NAMALWA (cell line): Measurements from ENCODE around the gene CHST15.
"Not testable (repeated sequence)": the region's sequence is repeated elsewhere in the genome, so short reads cannot be mapped to it uniquely, and the experiment has no call there.

Source experiments
- DNase-seq: peaks from one replicate; pipeline ENCODE4 v3.0.0-alpha.2; 2015; ENCODE audit warnings: low spot score

The CHST15 gene

DNA sequence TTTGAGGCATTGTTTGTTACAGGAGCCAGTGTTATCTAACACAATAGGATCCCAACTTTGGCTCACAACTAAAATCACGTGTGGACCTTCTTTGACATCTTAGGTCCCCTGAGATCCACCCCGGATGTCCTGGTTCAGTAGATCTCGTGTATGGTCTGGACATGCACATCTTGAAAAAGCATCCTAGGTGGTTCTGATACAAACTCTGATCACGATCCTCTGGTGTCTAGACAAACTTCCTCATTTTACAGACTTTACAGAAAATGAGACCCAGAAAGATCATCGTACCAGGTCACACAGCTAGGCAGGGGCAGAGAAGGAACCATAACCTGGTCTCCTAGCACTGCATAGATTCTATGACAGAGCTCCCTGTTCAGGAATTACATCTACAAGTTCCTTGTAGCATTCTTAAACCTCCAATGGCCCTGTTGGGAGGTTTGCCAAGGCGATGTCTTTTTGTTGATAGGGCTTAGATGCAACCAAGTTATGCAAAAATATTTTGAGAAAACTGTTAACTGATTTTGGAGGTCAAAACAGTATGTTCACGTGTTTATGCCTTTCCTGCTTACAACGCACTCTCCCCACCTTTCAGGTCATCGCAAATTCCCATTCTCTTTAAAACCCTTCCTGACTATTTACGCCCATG lies 30.8 kb upstream of the CHST15 start:
- DNase-seq = peak; percentile 70

DNA sequence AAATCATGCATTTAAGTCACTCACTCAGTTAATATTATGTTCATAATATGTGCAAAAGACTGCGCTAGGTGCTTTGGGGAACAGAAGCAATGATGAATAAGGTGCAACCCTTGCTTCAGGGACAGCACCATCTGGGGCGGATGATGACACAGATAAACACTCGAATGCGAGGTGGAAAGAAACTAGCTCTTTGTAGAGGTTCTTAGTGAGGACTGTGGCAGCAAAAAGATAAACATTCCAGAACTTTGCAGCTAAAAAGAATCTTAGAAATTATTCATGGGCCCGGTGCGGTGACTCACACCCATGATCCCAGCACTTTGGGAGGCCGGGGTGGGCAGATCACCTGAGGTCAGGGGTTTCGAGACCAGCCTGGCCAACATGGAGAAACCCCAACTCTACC lies 29.8 kb upstream of the CHST15 start:
- no peak for DNase-seq

DNA sequence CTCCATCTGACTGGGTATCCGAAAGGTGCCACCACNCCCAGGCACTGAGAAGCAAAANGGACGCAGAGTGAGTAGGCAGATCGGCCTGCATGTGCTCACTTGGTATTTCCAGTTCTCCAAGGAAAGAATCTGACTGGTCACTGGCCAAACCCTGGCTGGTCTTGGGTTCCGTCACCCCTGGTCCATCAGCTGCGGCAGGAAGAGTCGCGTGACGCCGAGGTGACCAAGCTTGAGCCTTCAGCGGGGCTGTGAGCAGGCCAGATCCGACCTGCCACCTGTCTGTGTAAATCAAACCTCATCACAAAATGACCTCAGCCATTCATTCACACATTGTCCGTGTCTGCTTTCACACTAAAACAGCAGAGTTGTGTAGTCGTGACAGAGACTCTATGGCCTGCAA lies 28.8 kb upstream of the CHST15 start:
- DNase-seq = no peak

DNA sequence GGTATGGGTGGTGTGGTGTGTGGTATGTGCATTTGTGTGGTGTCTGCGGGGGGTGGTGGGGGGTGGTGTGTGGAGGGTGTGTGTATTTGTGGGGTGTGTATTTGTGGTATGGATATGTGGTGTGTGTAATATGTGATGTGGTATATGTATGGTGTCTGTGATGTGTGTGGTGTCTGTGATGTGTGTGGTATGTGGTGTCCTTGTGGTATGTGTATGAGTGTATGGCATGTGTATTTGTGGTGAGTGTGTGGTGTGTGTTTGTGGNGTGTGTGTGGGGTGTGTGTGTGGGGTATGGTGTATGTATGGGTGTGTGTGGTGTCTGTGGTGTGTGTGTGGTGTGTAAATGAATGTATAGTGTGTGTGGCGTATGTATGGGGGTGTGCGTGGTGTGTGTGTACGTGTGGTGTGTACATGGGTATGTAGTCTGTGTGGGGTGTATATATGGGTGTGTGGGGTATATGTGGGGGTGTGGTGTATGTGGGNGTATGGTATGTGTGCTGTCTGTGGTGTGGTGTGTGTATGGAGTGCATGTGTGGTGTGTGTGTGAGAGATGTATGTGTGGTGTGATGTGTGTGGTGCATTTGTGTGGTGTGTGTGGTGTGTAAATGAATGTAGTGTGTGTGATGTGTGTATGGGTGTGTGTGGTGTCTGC lies 27.1 kb upstream of the CHST15 start:
- DNase-seq = no peak

DNA sequence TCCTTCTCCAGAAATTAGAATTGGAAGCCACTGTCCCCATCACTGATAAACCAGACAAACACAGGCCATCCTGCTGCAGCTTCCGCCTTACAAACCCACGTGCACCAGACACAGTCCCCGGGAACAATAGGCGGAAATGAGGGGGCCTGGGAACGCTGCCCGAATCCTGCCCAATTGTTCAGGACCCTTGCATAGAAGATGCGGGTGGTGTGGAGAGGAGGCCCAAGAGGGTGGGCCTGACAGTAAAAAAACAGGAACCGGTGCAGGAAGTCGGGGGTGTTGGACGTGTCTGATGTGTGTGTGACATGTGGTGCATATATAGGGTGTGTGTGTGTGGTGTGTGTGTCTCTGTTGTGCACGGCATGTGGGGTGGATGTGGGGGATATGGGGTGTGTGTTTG lies 26.5 kb upstream of the CHST15 start:
- DNase-seq = no peak

GRCh38 chr10:124119216-124119615 lies 25.8 kb upstream of the CHST15 start:
- DNase-seq = no peak

DNA sequence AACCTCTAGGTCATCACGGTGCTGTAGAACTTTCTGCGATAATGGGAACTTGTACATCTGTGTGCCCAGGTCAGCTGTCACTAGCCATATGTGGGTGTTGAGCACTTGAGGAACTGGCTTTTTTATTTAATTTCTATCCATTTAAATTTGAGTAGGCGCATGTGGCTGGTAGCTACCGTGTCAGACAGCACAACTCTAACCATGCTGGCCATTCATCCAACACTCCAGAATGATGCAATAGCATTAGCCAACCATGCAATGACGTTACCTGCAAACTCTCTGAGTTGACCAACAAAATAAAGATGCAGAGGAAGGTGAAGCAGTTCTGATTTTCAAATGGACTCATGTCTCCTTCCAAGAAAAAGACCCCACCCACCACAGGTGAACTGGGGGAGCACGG lies 24.4 kb upstream of the CHST15 start:
- no peak for DNase-seq

DNA sequence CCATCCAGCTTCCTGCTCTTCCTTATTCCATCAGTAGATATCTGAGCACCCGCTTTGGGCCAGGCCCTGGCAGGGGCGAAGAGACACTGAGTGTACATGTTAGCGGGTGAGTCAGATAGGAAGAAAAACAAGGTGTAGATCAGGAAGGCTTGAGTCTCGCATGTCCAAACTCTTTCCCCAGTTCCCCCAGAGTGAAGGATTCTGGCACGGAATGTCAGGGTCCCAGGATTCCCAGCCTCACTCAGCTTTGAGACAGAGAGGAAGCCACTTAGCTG lies 24.1 kb upstream of the CHST15 start:
- no peak for DNase-seq

- DNase-seq = no peak
Observed at GRCh38 chr10:124116771-124117510, 23.5 kb upstream of the CHST15 start.

DNA sequence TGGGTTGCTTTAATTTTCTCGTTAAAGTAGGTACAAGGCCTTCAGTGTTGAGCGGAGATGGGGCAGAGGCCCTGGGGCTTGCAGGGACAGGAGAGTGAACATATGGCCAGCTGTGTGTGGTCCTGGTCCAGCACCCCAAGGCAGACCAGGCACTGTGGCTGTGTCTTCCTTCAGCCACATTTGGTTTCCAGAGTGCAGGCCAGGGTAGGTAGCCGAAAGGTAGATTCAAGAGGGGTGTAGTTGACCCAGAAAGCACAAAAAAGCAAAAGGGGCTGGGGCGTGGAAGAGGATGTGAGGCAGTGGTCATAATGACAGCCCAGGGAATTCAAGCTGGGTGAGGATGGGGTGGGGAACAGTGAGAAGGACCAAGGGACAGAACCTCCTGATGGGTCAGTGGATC lies 21.3 kb upstream of the CHST15 start:
- DNase-seq = no peak

GRCh38 chr10:124112891-124113580 lies 19.6 kb upstream of the CHST15 start:
- DNase-seq = no peak

DNA sequence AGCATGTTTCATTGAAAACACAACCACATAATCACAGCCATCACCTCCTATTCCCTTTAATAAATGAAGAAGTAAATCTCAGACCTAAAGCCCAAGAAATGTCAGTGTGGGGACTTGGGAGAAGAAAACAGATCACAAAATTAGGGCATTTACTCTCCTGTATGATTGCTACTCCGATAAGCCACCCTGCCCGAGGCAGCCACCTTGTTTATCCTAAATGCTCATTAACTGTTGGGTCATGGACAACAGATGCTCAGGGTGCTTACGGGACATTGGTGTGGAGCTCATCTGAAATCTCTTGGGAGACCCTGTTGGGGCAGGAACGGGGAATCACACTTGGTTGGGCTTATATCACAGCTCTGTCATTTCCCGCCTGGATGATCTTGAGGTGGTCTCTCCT lies 17.5 kb upstream of the CHST15 start:
- no peak for DNase-seq

GRCh38 chr10:124109261-124109660 lies 15.9 kb upstream of the CHST15 start:
- DNase-seq = no peak

- DNase-seq = no peak
Observed at GRCh38 chr10:124107072-124107471, 13.7 kb upstream of the CHST15 start.

DNA sequence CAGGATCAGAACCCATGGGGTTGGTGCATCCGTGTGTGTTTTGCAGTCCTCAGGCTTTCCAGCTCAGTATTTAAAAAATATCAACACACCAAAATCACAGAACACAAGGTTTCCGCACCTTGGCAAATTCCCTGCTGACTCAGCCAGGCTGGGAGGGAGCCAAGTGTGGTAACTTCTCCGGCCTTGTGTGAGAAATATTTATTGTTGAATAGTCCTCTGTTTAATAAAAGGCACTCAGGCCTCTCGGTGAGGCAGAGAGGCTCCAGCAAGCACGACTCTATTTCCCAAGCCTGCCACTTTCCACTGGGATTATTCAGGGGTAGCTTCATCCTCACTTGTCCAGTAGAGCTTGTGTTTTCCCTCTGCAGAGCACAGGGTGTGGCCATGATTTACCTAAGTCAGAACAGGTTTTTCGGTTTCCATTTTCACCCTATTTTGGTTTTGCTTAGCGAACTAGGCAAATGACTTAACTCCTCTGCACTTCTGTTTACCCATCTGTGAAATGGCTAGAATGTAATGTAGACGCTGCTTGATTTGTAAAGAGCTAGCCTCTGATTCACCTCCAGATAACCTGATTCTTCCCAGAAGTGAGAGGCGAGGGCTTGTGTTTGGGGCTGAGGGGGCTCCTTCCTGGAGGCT lies 13.0 kb upstream of the CHST15 start:
- peak; percentile 75 for DNase-seq

GRCh38 chr10:124105594-124105993 lies 12.2 kb upstream of the CHST15 start:
- DNase-seq = peak; percentile 61

DNA sequence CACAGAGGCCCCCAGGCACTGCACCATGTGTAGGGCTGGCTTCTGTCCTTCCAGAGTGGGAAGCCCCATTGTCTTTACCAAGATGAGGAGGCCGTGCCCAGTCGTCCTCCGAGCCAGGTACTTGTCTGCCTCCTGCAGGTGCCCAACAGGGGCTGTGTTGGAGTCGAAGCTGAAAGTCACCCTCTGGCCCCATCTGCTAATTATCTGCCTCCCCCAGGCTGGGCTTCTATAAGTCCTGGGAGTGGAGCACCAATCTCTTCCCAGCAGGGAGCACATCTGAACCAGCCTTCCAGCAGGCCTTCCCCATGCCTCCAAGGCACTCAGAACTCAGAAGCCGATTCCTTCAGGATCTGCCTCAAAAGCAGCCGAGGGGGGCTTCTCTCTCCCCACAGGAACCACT lies 11.6 kb upstream of the CHST15 start:
- DNase-seq = no peak

DNA sequence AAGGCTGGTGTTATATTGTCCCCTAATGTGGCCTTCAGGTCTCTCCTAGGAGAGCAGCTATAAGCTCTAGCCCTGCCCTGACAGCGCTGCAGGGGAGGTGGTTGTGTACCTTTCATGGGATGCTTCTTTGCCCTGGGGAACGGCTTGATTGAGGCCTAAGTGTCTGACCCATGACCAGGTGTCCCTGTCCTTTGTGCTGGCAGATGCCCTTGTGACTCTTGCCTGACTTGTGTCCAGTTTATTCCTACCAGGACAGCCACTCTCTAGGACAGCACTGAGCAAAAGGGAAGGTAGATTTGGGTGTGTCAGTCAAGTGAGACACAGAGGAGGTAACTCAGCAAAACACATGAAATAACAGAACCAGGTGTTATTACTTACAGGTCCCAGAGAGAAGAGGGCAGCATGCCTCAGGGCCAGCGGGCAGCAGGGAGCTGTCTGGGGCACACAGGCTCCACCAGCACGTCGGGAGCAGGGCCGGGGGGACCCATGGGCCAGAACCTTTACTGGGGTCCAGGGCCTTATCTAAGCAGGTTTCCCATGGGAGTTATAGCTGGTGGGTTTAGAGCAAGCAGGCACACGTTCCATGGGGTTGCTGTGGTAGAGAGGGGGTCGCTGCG lies 10.7 kb upstream of the CHST15 start:
- no peak for DNase-seq

GRCh38 chr10:124101351-124101750 lies 8.0 kb upstream of the CHST15 start:
- DNase-seq = no peak

GRCh38 chr10:124100651-124101050 lies 7.3 kb upstream of the CHST15 start:
- not testable (repeated sequence) for DNase-seq

DNA sequence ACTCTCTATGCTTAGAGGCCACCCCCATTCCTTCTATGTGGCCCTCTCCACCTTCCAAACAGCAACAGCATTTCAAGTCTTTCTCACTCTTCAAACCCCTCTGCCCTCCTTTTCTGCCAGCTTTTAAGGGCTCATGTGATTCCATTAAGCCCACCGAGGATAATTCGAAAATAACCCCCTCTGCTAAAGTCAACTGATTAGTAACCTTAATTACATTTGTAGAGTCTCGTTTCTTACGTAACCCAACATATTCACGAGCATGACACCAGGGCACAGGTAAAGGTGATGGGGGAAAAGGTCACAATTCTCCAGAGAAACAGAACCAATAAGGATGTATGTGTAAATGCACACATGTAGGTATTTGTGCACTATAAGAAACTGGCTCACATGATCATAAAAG lies 6.7 kb upstream of the CHST15 start:
- DNase-seq = no peak

GRCh38 chr10:124099604-124100003 lies 6.2 kb upstream of the CHST15 start:
- no peak for DNase-seq
